ENCODE measurements around the gene SPTBN4.

SPTBN4 gene

GRCh38 chr19:40571005-40571318 lies 104.2 kb downstream of the SPTBN4 start:
- TF ChIP-seq YY1 (IDR thresholded peaks at IDR 0.05; ENCODE audit: low read depth) (no peak), MAX (IDR thresholded peaks at IDR 0.05) (no peak), EGR1 (IDR thresholded peaks at IDR 0.05) (no peak), NFIC (IDR thresholded peaks at IDR 0.05) (no peak), TAF1 (IDR thresholded peaks at IDR 0.05; ENCODE audit: low read depth) (no peak), EP300 (IDR thresholded peaks at IDR 0.05; ENCODE audit: borderline replicate concordance) (no peak), CEBPB (IDR thresholded peaks at IDR 0.05) (no peak)

- TF ChIP-seq REST (IDR thresholded peaks at IDR 0.05; ENCODE audit: low read depth) = no peak
- TF ChIP-seq USF1 (IDR thresholded peaks at IDR 0.05) = no peak
- no peak for TF ChIP-seq RAD21 (IDR thresholded peaks at IDR 0.05; ENCODE audit: low read depth)
- TF ChIP-seq CREB1 (IDR thresholded peaks at IDR 0.05; ENCODE audit: low read depth) = no peak
- TF ChIP-seq CEBPB (IDR thresholded peaks at IDR 0.05) = no peak
- TF ChIP-seq YY1 (IDR thresholded peaks at IDR 0.05; ENCODE audit: low read depth) = no peak
- no peak for TF ChIP-seq TCF12 (IDR thresholded peaks at IDR 0.05; ENCODE audit: low read depth)
- no peak for TF ChIP-seq TEAD4 (IDR thresholded peaks at IDR 0.05)
These were observed 105.2 kb downstream of the SPTBN4 start for GRCh38 chr19:40571831-40572495.

GRCh38 chr19:40575326-40575725 lies 108.5 kb downstream of the SPTBN4 start:
- no peak for TF ChIP-seq NFIC (IDR thresholded peaks at IDR 0.05)
- TF ChIP-seq TCF12 (IDR thresholded peaks at IDR 0.05; ENCODE audit: low read depth) = no peak
- TF ChIP-seq YY1 (IDR thresholded peaks at IDR 0.05; ENCODE audit: low read depth) = no peak
- TF ChIP-seq MAX (IDR thresholded peaks at IDR 0.05) = no peak
- no peak for TF ChIP-seq RAD21 (IDR thresholded peaks at IDR 0.05; ENCODE audit: low read depth)
- TF ChIP-seq CEBPB (IDR thresholded peaks at IDR 0.05) = no peak
- no peak for TF ChIP-seq EGR1 (IDR thresholded peaks at IDR 0.05)
- TF ChIP-seq ZBTB7A (IDR thresholded peaks at IDR 0.05; ENCODE audit: low read depth) = no peak
- TF ChIP-seq FOXM1 (IDR thresholded peaks at IDR 0.05; ENCODE audit: borderline replicate concordance, low read depth) = no peak
- TF ChIP-seq REST (IDR thresholded peaks at IDR 0.05; ENCODE audit: low read depth) = no peak
- no peak for TF ChIP-seq EP300 (IDR thresholded peaks at IDR 0.05; ENCODE audit: borderline replicate concordance)
- no peak for TF ChIP-seq TAF1 (IDR thresholded peaks at IDR 0.05; ENCODE audit: low read depth)
- no peak for TF ChIP-seq USF1 (IDR thresholded peaks at IDR 0.05)
- TF ChIP-seq TEAD4 (IDR thresholded peaks at IDR 0.05) = no peak
- no peak for TF ChIP-seq CREB1 (IDR thresholded peaks at IDR 0.05; ENCODE audit: low read depth)

GRCh38 chr19:40576151-40576584 lies 109.4 kb downstream of the SPTBN4 start:
- TF ChIP-seq YY1 (IDR thresholded peaks at IDR 0.05; ENCODE audit: low read depth) (no peak), MAX (IDR thresholded peaks at IDR 0.05) (no peak), NFIC (IDR thresholded peaks at IDR 0.05) (no peak), TCF12 (IDR thresholded peaks at IDR 0.05; ENCODE audit: low read depth) (no peak), ZBTB7A (IDR thresholded peaks at IDR 0.05; ENCODE audit: low read depth) (no peak), EGR1 (IDR thresholded peaks at IDR 0.05) (no peak), RAD21 (IDR thresholded peaks at IDR 0.05; ENCODE audit: low read depth) (no peak), USF1 (IDR thresholded peaks at IDR 0.05) (no peak), REST (IDR thresholded peaks at IDR 0.05; ENCODE audit: low read depth) (no peak), FOXM1 (IDR thresholded peaks at IDR 0.05; ENCODE audit: borderline replicate concordance, low read depth) (no peak), EP300 (IDR thresholded peaks at IDR 0.05; ENCODE audit: borderline replicate concordance) (no peak)

Data from Ishikawa (cell line).